Activated CD4-positive, alpha-beta T cell treated with anti-CD3 and anti-CD28 coated beads for 4 hours (primary cell): ENCODE data around the gene BSN.

Experiments
- DNase-seq, 2 donors: peaks; one replicate each; pipeline ENCODE4 v3.0.0-alpha.2; 2020

BSN gene

GRCh38 chr3:49601358-49602048 lies 47.2 kb downstream of the BSN start:
- DNase-seq, result no peak

GRCh38 chr3:49602049-49602554 lies 47.8 kb downstream of the BSN start:
- DNase-seq, result no peak

GRCh38 chr3:49602877-49603411 lies 48.7 kb downstream of the BSN start:
- DNase-seq, result peak; percentile 61 to 66

- DNase-seq, result no peak
Observed at GRCh38 chr3:49606427-49606826, 52.1 kb downstream of the BSN start.

- no peak for DNase-seq
Observed at GRCh38 chr3:49607105-49607591, 52.9 kb downstream of the BSN start.

GRCh38 chr3:49607796-49608195 lies 53.5 kb downstream of the BSN start:
- DNase-seq, result no peak

- DNase-seq, result no peak
Observed at GRCh38 chr3:49609314-49609713, 55.0 kb downstream of the BSN start.

GRCh38 chr3:49609815-49610214 lies 55.5 kb downstream of the BSN start:
- DNase-seq, result no peak

- DNase-seq, result no peak
Observed at GRCh38 chr3:49610666-49611280, 56.5 kb downstream of the BSN start.

- DNase-seq, result no peak
Observed at GRCh38 chr3:49611291-49611690, 57.0 kb downstream of the BSN start.

GRCh38 chr3:49611719-49612118 lies 57.4 kb downstream of the BSN start:
- no peak for DNase-seq

GRCh38 chr3:49614936-49615335 lies 60.7 kb downstream of the BSN start:
- no peak for DNase-seq

GRCh38 chr3:49616061-49616460 lies 61.8 kb downstream of the BSN start:
- no peak for DNase-seq

GRCh38 chr3:49616491-49616941 lies 62.2 kb downstream of the BSN start:
- DNase-seq, result no peak

GRCh38 chr3:49617390-49618013 lies 63.2 kb downstream of the BSN start:
- DNase-seq, result no peak

GRCh38 chr3:49618412-49618811 lies 64.1 kb downstream of the BSN start:
- no peak for DNase-seq

- no peak for DNase-seq
Observed at GRCh38 chr3:49619649-49620048, 65.4 kb downstream of the BSN start.

- DNase-seq, result no peak
Observed at GRCh38 chr3:49620728-49621127, 66.5 kb downstream of the BSN start.

GRCh38 chr3:49623071-49623470 lies 68.8 kb downstream of the BSN start:
- no peak for DNase-seq

- DNase-seq, result no peak
Observed at GRCh38 chr3:49625071-49625470, 70.8 kb downstream of the BSN start.

- no peak for DNase-seq
Observed at GRCh38 chr3:49626101-49626581, 71.9 kb downstream of the BSN start.

GRCh38 chr3:49626796-49627195 lies 72.5 kb downstream of the BSN start:
- no peak for DNase-seq

GRCh38 chr3:49627634-49628033 lies 73.4 kb downstream of the BSN start:
- no peak for DNase-seq

GRCh38 chr3:49628249-49628648 lies 74.0 kb downstream of the BSN start:
- no peak for DNase-seq
